Measurements from ENCODE around the gene PXK.
"Not testable (repeated sequence)": the region's sequence is repeated elsewhere in the genome, so short reads cannot be mapped to it uniquely, and the experiment has no call there.

The PXK gene

GRCh38 chr3:58422756-58423325 lies 90.1 kb downstream of the PXK start:
- DNase-seq: no peak

- DNase-seq: no peak
These were observed 91.9 kb downstream of the PXK start for GRCh38 chr3:58424613-58425012.

GRCh38 chr3:58425782-58426181 lies 93.1 kb downstream of the PXK start:
- DNase-seq: no peak

- no peak for DNase-seq
These were observed 95.1 kb downstream of the PXK start for GRCh38 chr3:58427661-58428361.

- no peak for DNase-seq
These were observed 97.0 kb downstream of the PXK start for GRCh38 chr3:58429657-58430056.

GRCh38 chr3:58432905-58433304 lies 100.2 kb downstream of the PXK start:
- no peak for DNase-seq

GRCh38 chr3:58433400-58434167 lies 100.9 kb downstream of the PXK start, which contains the start of gene PDHB:
Gene PDHB (minus strand): TSS chr3:58433832. CDS start chr3:58433809, 23 bp downstream.
- peak; percentile 51 for DNase-seq

- no peak for DNase-seq
These were observed 101.4 kb downstream of the PXK start for GRCh38 chr3:58434168-58434504.

- DNase-seq: no peak
These were observed 101.8 kb downstream of the PXK start for GRCh38 chr3:58434511-58434910.

GRCh38 chr3:58434990-58435389 lies 102.3 kb downstream of the PXK start:
- no peak for DNase-seq

GRCh38 chr3:58437276-58437675 lies 104.6 kb downstream of the PXK start:
- not testable (repeated sequence) for DNase-seq

GRCh38 chr3:58440996-58441355 lies 108.3 kb downstream of the PXK start:
- DNase-seq: not testable (repeated sequence)

GRCh38 chr3:58441514-58442450 lies 109.1 kb downstream of the PXK start:
- no peak for DNase-seq

GRCh38 chr3:58452176-58452575 lies 119.5 kb downstream of the PXK start:
- peak; percentile 18 for DNase-seq

GRCh38 chr3:58459160-58459559 lies 126.5 kb downstream of the PXK start:
- no peak for DNase-seq

GRCh38 chr3:58462829-58463180 lies 130.1 kb downstream of the PXK start:
- no peak for DNase-seq

GRCh38 chr3:58463181-58463941 lies 130.7 kb downstream of the PXK start:
- DNase-seq: peak; percentile 13

- no peak for DNase-seq
These were observed 131.2 kb downstream of the PXK start for GRCh38 chr3:58463942-58464271.

GRCh38 chr3:58464866-58465265 lies 132.2 kb downstream of the PXK start:
- DNase-seq: no peak

GRCh38 chr3:58466899-58467563 lies 134.3 kb downstream of the PXK start:
- DNase-seq: no peak

- DNase-seq: no peak
These were observed 136.4 kb downstream of the PXK start for GRCh38 chr3:58469096-58469495.
